Middle frontal gyrus (tissue), 1 donor: ENCODE data around the gene NCAM2.
"Not testable (repeated sequence)": the region's sequence is repeated elsewhere in the genome, so short reads cannot be mapped to it uniquely, and the experiment has no call there.

Experiments
- DNase-seq: peaks from one replicate; pipeline ENCODE4 v3.0.0-alpha.2; 2015; ENCODE audit warnings: low spot score; ENCODE audit errors: extremely low spot score

NCAM2 gene

GRCh38 chr21:21102896-21103295, 104.7 kb downstream of the NCAM2 start:
- no peak for DNase-seq

- no peak for DNase-seq
Measured at GRCh38 chr21:21103692-21104091, 105.5 kb downstream of the NCAM2 start.

- DNase-seq: no peak
Measured at GRCh38 chr21:21109736-21110135, 111.5 kb downstream of the NCAM2 start.

GRCh38 chr21:21111309-21111920, 113.2 kb downstream of the NCAM2 start:
- no peak for DNase-seq

GRCh38 chr21:21114461-21114860, 116.3 kb downstream of the NCAM2 start:
- no peak for DNase-seq

- no peak for DNase-seq
Measured at GRCh38 chr21:21119091-21119490, 120.9 kb downstream of the NCAM2 start.

GRCh38 chr21:21122680-21123079, 124.5 kb downstream of the NCAM2 start:
- DNase-seq: no peak

- DNase-seq: no peak
Measured at GRCh38 chr21:21132390-21132789, 134.2 kb downstream of the NCAM2 start.

- DNase-seq: no peak
Measured at GRCh38 chr21:21137986-21138385, 139.8 kb downstream of the NCAM2 start.

- no peak for DNase-seq
Measured at GRCh38 chr21:21146587-21147373, 148.6 kb downstream of the NCAM2 start.

- DNase-seq: no peak
Measured at GRCh38 chr21:21147374-21147745, 149.2 kb downstream of the NCAM2 start.

- DNase-seq: no peak
Measured at GRCh38 chr21:21148009-21148408, 149.8 kb downstream of the NCAM2 start.

- no peak for DNase-seq
Measured at GRCh38 chr21:21148514-21148913, 150.3 kb downstream of the NCAM2 start.

- not testable (repeated sequence) for DNase-seq
Measured at GRCh38 chr21:21149445-21149844, 151.2 kb downstream of the NCAM2 start.

- no peak for DNase-seq
Measured at GRCh38 chr21:21151231-21151630, 153.0 kb downstream of the NCAM2 start.

- DNase-seq: no peak
Measured at GRCh38 chr21:21156397-21156796, 158.2 kb downstream of the NCAM2 start.

GRCh38 chr21:21156957-21157356, 158.7 kb downstream of the NCAM2 start:
- no peak for DNase-seq

- DNase-seq: no peak
Measured at GRCh38 chr21:21158376-21158918, 160.2 kb downstream of the NCAM2 start.

GRCh38 chr21:21159253-21159899, 161.2 kb downstream of the NCAM2 start:
- DNase-seq: no peak

- no peak for DNase-seq
Measured at GRCh38 chr21:21162786-21163185, 164.6 kb downstream of the NCAM2 start.

- no peak for DNase-seq
Measured at GRCh38 chr21:21163904-21164303, 165.7 kb downstream of the NCAM2 start.

- no peak for DNase-seq
Measured at GRCh38 chr21:21165063-21165645, 166.9 kb downstream of the NCAM2 start.
